GM18505 (cell line): ENCODE results near the gene SDK2.

ENCODE experiments used
- ATAC-seq: cut with Tn5 transposase; IDR thresholded peaks from one replicate; pipeline ENCODE4 v1.9.1; 2021; ENCODE audit not compliant: unreplicated experiment
- POLR2A ChIP-seq: IDR thresholded peaks from 4 replicates; pipeline ENCODE4 v1.6.1; 2011; ENCODE audit warnings: borderline replicate concordance; ENCODE audit not compliant: insufficient read depth, insufficient read length; ENCODE audit errors: extremely low read depth

The SDK2 gene

GRCh38 chr17:73541561-73541981 is 102.7 kb downstream of the SDK2 start:
- TF ChIP-seq POLR2A, result no peak
- no peak for ATAC-seq

DNA sequence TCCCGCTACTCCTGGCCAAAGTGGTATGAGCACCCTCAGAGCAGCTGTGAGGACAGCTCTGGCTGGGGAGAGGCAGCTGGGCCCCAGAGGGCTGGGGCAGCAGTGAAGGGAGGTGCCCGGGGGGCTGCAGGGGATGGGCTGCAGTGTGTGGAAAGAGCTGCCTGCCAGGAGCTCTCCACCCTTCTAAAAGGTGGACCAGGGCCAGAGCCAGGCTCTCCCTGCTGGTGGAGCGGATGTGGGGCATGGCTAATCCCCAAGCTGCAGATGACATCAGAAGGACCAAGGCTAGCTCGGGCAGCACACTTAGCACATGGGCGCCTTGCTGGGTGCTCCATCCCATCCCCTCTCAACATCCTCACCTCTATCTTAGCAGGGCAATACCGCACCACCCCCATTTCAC is 103.1 kb downstream of the SDK2 start:
- no peak for TF ChIP-seq POLR2A
- no peak for ATAC-seq

GRCh38 chr17:73539166-73539565 is 105.1 kb downstream of the SDK2 start:
- TF ChIP-seq POLR2A, result no peak
- no peak for ATAC-seq

GRCh38 chr17:73538445-73538844 is 105.8 kb downstream of the SDK2 start:
- TF ChIP-seq POLR2A, result no peak
- ATAC-seq, result no peak

DNA sequence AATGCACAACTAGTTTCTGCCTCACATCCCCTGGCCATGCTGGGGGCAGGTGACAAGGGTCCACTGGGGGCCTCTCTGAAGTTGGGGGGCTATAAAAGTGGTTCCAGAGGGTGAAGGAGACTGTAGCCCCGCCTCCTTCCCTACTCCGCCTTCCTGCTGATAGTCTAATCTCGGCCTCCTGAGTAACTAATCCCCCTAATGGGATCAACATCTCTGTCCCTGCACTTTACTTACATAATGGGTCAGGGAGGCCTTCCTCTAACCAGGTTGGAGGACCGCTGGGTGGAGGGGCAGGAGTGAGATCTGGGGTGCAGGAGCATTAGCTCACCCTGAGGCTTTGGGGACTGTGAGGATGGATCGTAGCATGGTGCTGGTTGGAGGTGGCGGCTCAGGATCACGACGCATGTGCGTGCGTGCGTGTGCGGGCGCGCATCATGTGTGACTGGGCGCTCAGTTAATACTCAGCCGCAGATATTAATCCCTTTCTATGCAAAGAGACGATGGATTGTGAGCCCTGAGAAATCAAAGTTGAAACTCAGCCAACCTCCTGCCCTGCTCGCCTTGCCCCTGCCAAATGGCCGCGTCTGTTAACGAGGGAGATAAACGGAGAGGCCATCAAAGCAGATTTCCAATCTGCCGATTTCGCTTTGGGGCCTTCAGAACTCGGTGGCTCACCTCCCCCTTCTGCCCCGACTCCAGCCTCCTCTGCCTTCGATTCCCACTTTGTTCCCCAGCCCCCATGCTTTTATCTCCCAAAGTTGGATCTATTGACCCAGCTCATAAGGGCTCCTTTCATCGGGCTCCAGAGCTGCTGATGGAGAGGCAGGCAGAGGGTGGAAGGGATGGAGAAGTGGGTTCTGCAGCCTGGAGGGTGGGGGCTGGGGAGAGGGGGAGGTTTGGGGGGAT is 107.3 kb downstream of the SDK2 start:
- no peak for TF ChIP-seq POLR2A
- ATAC-seq, result no peak

GRCh38 chr17:73535746-73536145 is 108.5 kb downstream of the SDK2 start:
- no peak for ATAC-seq
- TF ChIP-seq POLR2A, result no peak

GRCh38 chr17:73534209-73534909 is 109.9 kb downstream of the SDK2 start:
- no peak for ATAC-seq

GRCh38 chr17:73533781-73534180 is 110.5 kb downstream of the SDK2 start:
- TF ChIP-seq POLR2A, result no peak

More at GRCh38 chr17:73534209-73534909, 109.9 kb downstream of the SDK2 start:
- no peak for TF ChIP-seq POLR2A

DNA sequence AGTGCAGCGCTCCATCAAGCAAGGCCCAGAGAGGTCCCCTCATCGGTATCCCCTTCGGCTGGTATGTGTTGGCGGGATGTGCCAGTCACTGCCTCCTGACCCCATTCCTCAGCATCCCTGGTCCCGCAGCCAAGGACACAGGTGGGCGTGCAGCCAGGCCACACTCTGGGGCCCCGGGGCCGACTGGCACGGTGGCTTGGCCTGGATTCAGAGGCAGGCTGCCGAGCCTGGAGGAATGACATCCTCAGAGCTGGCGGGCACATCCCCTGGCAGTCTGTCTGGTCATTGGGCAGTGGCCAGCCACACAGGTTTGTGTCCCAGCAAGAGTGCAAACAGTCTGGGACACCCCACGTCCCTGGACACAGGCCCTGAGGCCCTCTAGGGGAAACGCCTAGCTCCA is 111.1 kb downstream of the SDK2 start:
- no peak for ATAC-seq
- TF ChIP-seq POLR2A, result no peak

More at GRCh38 chr17:73533781-73534180, 110.5 kb downstream of the SDK2 start:
- no peak for ATAC-seq

DNA sequence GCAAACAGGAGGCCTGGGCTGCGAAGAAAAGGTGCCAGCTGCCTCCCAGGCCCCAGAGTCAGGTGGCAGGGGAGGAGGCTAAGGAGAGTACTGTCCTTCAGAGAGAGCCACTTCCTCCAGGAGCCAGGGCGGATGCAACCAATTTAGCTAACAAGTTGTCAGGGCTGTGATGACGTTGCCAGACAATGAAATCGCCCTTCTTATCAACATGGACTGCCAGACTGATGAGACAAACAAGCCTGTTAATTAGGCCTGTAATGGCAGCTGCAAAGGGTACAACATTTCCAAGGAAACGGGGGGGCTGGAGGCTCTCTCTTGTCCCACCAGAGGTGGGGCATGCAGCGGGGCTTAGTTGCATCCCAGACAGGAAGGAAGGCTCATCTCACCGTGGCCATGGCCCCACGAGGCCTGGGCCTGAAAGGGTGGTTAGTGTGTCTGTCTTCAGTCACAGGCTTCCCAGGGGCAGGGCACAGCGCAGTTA is 111.8 kb downstream of the SDK2 start:
- no peak for ATAC-seq
- no peak for TF ChIP-seq POLR2A

- no peak for ATAC-seq
- no peak for TF ChIP-seq POLR2A
Measured at GRCh38 chr17:73531158-73531557, 113.1 kb downstream of the SDK2 start.

DNA sequence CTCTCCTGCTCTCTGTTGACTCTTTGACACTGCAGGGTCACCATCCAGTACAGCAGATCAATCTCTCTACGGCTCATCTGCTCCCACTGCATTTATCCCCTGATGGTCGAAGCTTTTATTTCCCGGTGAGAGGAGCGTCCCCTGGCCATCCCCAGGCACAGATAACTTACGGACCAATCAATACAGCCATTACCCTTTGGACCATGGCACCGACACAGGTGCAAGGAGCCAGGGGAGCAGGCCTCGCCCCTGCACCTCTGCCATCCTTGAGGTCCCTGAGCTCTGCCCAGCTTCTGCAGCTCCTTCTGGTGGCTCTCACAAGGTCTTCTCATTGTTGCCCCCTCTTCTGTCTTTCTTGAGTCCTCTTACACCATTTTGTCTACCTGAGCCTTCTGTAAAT is 115.6 kb downstream of the SDK2 start:
- TF ChIP-seq POLR2A, result no peak
- ATAC-seq, result no peak

GRCh38 chr17:73526952-73527351 is 117.3 kb downstream of the SDK2 start:
- TF ChIP-seq POLR2A, result no peak
- no peak for ATAC-seq
